Measurements from ENCODE around the gene SRPK3.

Gene SRPK3

DNA sequence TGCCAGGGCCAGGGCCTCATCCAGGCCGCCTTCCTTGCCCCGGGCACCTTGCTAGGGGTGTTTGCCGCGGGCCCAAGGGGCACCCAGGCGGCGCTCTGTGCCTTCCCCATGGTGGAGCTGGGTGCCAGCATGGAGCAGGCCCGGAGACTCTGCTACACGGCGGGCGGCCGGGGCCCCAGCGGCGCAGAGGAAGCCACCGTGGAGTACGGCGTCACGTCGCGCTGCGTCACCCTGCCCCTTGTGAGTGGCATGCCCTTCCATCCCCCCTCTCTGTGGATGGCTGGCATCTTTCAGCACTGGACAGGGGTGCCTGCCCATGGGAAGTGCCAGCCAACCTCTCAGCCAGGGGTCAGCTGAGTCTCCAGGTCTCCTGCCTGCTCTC is 13.2 kb upstream of the SRPK3 start:
- no peak overlapping the region for H3K27ac ChIP-seq
- TF ChIP-seq, protein P1, sequence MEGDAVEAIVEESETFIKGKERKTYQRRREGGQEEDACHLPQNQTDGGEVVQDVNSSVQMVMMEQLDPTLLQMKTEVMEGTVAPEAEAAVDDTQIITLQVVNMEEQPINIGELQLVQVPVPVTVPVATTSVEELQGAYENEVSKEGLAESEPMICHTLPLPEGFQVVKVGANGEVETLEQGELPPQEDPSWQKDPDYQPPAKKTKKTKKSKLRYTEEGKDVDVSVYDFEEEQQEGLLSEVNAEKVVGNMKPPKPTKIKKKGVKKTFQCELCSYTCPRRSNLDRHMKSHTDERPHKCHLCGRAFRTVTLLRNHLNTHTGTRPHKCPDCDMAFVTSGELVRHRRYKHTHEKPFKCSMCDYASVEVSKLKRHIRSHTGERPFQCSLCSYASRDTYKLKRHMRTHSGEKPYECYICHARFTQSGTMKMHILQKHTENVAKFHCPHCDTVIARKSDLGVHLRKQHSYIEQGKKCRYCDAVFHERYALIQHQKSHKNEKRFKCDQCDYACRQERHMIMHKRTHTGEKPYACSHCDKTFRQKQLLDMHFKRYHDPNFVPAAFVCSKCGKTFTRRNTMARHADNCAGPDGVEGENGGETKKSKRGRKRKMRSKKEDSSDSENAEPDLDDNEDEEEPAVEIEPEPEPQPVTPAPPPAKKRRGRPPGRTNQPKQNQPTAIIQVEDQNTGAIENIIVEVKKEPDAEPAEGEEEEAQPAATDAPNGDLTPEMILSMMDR (conservative IDR thresholded peaks at IDR 0.05): no peak

DNA sequence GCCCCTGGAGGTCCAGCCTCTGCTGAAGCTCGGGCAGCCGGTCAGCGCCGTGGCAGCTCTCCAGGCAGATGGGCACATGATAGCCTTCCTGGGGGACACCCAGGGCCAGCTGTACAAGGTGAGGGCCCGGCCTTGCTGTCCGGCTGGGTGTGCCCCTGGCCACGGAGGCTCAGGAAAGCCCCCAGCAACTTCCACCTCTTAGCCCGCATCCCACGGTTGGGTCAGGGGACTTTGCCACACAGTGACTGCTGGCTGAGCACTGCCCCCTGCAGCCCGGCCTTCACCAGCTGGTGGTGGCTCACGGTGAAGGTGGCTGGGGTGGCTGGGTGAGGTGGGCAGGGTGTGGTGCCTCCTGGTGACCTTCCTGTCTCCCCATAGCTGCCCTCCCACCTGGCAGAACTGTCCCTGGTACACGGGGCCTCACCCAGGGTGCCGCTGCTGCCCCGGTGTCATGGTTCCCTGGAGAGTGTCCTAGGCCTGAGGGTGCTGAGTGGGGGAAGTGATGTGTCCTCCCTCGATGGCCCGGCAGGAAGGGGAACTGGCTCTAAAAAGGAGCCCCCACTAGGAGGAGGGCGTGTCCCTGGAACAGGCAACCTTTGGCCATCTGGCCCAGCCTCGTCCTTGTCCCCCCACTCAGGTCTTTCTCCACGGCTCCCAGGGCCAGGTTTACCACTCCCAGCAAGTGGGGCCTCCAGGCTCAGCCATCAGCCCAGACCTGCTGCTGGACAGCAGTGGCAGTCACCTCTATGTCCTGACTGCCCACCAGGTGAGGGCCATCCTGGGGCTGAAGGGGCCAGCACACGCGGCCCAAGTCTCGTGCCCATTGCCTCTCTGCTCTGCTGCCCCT is 12.3 kb upstream of the SRPK3 start:
- TF ChIP-seq, protein P1 (conservative IDR thresholded peaks at IDR 0.05): no peak

DNA sequence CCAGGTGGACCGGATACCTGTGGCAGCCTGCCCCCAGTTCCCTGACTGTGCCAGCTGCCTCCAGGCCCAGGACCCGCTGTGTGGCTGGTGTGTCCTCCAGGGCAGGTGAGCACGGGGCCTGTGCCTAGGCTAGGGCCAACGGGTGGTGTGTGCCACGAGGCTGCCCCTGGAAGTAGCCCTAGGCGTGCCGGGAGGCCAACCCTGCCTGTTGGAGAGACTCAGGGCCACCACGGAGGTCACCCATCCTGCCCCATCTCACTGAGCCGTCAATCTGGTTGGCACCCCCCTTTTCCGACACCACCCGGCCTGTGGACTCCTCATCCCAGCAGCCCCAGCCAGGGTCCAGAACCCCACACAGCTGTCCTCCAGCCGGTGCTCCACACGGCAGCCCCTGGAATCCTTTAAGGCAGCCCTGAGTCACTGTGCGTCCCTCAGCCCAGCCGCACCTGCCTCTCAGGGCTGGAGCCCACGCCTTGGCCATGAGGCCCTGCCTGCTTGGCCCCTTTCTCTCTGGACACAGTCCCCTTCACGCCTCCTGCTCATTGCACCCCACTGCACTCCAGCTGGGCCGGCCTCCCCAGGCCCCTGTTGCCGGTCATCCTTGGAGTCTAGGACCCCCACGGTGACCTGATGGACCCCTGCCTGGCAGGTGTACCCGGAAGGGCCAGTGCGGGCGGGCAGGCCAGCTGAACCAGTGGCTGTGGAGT is 11.5 kb upstream of the SRPK3 start:
- H3K27ac ChIP-seq: no peak overlapping the region
- TF ChIP-seq, protein P1 (conservative IDR thresholded peaks at IDR 0.05): no peak

More for the DNA sequence above, 12.3 kb upstream of the SRPK3 start:
- H3K27ac ChIP-seq: no peak overlapping the region

DNA sequence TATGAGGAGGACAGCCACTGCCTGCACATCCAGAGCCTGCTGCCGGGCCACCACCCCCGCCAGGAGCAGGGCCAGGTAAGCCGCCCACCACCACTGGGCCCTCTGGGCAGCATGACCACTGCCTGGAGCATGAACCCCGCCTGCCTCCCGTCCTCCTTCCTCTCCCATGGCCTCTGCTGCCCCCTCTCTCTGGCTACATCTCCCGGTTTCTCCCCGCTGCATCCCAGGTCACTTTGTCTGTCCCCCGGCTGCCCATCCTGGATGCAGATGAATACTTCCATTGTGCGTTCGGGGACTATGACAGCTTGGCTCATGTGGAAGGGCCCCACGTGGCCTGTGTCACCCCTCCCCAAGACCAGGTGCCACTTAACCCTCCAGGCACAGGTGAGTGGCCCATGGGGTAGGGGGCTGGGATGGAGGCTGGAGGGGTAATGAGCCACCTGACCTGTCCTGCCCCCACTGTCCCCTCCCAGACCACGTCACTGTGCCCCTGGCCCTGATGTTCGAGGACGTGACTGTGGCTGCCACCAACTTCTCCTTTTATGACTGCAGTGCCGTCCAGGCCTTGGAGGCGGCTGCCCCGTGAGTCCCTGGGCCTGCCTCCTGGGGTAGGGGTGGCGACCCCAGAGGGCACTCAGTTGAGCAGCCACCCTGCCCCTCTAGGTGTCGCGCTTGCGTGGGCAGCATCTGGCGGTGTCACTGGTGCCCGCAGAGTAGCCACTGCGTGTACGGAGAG is 10.8 kb upstream of the SRPK3 start:
- no peak overlapping the region for H3K27ac ChIP-seq
- TF ChIP-seq, protein P1 (conservative IDR thresholded peaks at IDR 0.05): no peak

DNA sequence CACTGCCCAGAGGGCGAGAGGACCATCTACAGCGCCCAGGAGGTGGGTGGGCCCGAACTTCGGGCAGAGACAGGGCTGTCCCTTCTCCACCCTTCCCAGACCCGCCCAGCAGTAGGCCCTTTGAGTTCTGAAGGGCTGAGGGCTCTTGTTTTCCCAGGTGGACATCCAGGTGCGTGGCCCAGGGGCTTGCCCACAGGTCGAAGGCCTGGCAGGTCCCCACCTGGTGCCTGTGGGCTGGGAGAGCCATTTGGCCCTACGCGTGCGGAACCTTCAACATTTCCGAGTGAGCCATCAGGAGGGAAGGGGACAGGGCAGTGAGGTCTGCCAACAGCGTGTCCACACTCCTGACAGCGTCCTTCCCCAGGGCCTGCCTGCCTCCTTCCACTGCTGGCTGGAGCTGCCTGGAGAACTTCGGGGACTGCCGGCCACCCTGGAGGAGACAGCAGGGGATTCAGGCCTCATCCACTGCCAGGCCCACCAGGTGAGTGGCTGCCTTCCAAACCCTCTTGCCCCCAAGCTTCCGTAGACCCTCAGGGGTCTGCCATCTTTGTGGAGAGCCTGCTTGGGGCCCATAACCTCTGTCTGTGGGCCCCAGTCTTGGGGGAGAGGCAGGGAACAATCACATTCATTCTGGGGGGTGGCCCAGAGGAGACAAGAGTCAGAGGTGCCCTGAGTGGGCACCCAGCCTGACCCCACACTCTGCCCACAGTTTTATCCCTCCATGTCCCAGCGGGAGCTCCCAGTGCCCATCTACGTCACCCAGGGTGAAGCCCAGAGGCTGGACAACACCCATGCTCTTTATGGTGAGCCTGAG is 10.0 kb upstream of the SRPK3 start:
- TF ChIP-seq, protein P1 (conservative IDR thresholded peaks at IDR 0.05): no peak
- no peak overlapping the region for H3K27ac ChIP-seq

DNA sequence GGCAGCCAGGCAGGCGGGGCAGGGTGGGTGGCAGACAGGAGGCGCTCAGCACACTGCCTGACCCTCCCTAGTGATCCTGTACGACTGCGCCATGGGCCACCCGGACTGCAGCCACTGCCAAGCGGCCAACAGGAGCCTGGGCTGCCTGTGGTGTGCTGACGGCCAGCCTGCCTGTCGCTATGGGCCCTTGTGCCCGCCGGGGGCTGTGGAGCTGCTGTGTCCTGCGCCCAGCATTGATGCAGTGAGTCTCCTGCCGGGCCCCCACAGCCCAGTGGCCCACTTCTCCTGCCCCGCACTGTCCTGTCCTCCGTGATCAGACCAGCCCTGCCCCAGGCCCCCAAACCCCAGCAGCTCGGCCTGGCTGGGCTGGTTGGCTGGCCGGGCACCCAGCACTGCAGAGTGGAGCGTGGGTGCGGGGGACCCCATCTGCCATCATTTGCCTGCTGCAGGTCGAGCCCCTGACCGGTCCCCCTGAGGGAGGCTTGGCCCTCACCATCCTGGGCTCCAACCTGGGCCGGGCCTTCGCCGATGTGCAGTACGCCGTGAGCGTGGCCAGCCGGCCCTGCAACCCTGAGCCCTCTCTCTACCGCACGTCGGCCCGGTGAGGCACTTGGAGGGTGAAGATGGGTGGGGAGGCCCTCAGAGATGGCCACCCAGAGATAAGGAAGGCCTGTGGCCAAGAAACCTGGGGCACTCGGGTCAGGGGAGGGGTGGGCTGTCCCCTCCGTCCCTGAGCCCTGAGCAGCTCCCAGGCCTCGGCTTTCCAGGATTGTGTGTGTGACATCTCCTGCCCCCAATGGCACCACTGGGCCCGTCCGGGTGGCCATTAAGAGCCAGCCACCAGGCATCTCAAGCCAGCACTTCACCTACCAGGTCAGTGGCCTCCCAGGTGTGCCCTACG is 9.2 kb upstream of the SRPK3 start:
- TF ChIP-seq, protein P1 (conservative IDR thresholded peaks at IDR 0.05): no peak
- H3K27ac ChIP-seq: no peak overlapping the region

Measured in VCaP (cell line).